Small intestine (tissue), 16 donors: Measurements from ENCODE around the gene KDM3A. TPM values are rescaled to one million over a fixed set of nuclear protein-coding genes. Genes with fewer than 3 reads are reported as not detected.

Source experiments
- DNase-seq, 2 donors: peaks; one replicate each; pipeline versions ENCODE4 v3.0.0 to v3.0.0-alpha.2; 2013
- FAIRE-seq: peaks from 2 replicates; lab custom pipeline; 2012; peaks lifted over from hg19 to GRCh38; lab: Jason Lieb, UNC
- H3K27ac ChIP-seq, 3 donors: one replicate each; pipeline ENCODE4 v1.5.1; 2013; ENCODE audit warnings: low read length in 2 of 3, mild to moderate bottlenecking in 2 of 3, control low read depth in 1 of 3, inconsistent platforms in 1 of 3, low read depth in 1 of 3, moderate library complexity in 1 of 3
- H3K27me3 ChIP-seq, 3 donors: one replicate each; pipeline ENCODE4 v1.6.1; 2013; ENCODE audit warnings: low read length in 3 of 3, inconsistent platforms in 1 of 3; ENCODE audit not compliant: control insufficient read depth in 3 of 3, insufficient read depth in 3 of 3
- H3K36me3 ChIP-seq, 3 donors: one replicate each; pipeline ENCODE4 v1.6.1; 2013; ENCODE audit warnings: low read length in 3 of 3, inconsistent platforms in 1 of 3, low read depth in 1 of 3, mild to moderate bottlenecking in 1 of 3, moderate library complexity in 1 of 3; ENCODE audit not compliant: control insufficient read depth in 3 of 3, insufficient read depth in 2 of 3
- H3K4me1 ChIP-seq, 3 donors: one replicate each; pipeline ENCODE4 v1.6.1; 2013; ENCODE audit warnings: low read length in 2 of 3, inconsistent platforms in 1 of 3, low read depth in 1 of 3, mild to moderate bottlenecking in 1 of 3, moderate library complexity in 1 of 3; ENCODE audit not compliant: control insufficient read depth in 3 of 3, insufficient read depth in 2 of 3
- H3K4me3 ChIP-seq, 3 donors: one replicate each; pipeline ENCODE4 v1.5.1; 2013; ENCODE audit warnings: low read length in 3 of 3, control low read depth in 1 of 3, inconsistent platforms in 1 of 3, low read depth in 1 of 3, mild to moderate bottlenecking in 1 of 3, moderate library complexity in 1 of 3
- H3K9me3 ChIP-seq, 2 donors: one replicate each; pipeline ENCODE4 v1.6.1; 2013; ENCODE audit warnings: low read depth in 1 of 2, low read length in 1 of 2; ENCODE audit not compliant: control insufficient read depth in 2 of 2, insufficient read depth in 1 of 2
- WGBS, 3 donors: extraction: QIAGEN DNeasy Blood & Tissue Kit; methylation state at CpG; one replicate each; pipeline ENCODE4 v1.1.7; 2013; 5-methylcytosine and 5-hydroxymethylcytosine counted together
- long read RNA-seq, 10 donors: transcript quantifications; one replicate each; lab custom pipeline, GENCODE V29; 2026
- polyA plus RNA-seq, 4 donors: library from polyadenylated mRNA; stranded (reverse) in 3 of 4; unstranded in 1 of 4; fragments of 200-250 nt in 3 of 4; fragments of 120-200 nt in 1 of 4; gene quantifications; one replicate each; pipeline versions ENCODE4 v1.2.1 to v1.2.3, GENCODE V29; 2013
- donor health status: healthy with polysubstance abuse.
- donor health status: control.
- donor health status: control.
- donor health status: Bipolar disorder and iron deficiency.
- donor health status: healthy.

KDM3A gene
- 10 to 100 TPM; 13.5 to 51.2 (median 35.7) TPM for polyA plus RNA-seq
- long read RNA-seq, donor 1: 0 reads
- long read RNA-seq, donor 2, full-length matches to known transcripts: 1 of 1 reads
- long read RNA-seq, donor 2, partial matches to known transcripts: 0 of 1 reads
- long read RNA-seq, donor 2, other reads (novel, unspliced or antisense): 0 of 1 reads
- long read RNA-seq, donor 3, partial matches to known transcripts: 12 of 14 reads
- long read RNA-seq, donor 3, other reads (novel, unspliced or antisense): 0 of 14 reads
- long read RNA-seq, donor 4: 0 reads
- long read RNA-seq, donor 5, partial matches to known transcripts: 0 of 1 reads
- long read RNA-seq, donor 5, other reads (novel, unspliced or antisense): 0 of 1 reads
- long read RNA-seq, donor 6, full-length matches to known transcripts: 1 of 9 reads
- long read RNA-seq, donor 6, partial matches to known transcripts: 8 of 9 reads
- long read RNA-seq, donor 6, other reads (novel, unspliced or antisense): 0 of 9 reads
- long read RNA-seq, donor 7: 0 reads
- long read RNA-seq, donor 8: 0 reads
- long read RNA-seq, donor 9: 0 reads
- long read RNA-seq, donor 10, full-length matches to known transcripts: 4 of 18 reads
- long read RNA-seq, donor 10, partial matches to known transcripts: 14 of 18 reads
- long read RNA-seq, donor 10, other reads (novel, unspliced or antisense): 0 of 18 reads

- Histone ChIP-seq H3K4me1 (peaks cover 0 to 14% (median 12%) of the 10 kb centered on the region in 3 donors), H3K4me3 (peak within 1 kb of the TSS; percentile 69 to 95 (median 88)), H3K36me3 (peaks cover 0 to 2% (median 0%) of the 10 kb centered on the region in 3 donors), H3K27ac (peak within 1 kb of the TSS; percentile 92 to 96 (median 94)), H3K9me3 (peaks cover 0 to 5% of the 10 kb centered on the region in 2 donors), H3K27me3 (no peaks in the 10 kb centered on the region)
- FAIRE-seq: peak; percentile 23
- DNase-seq: peak; percentile 100
- WGBS, 3 donors: 0% methylated on average over 50 to 51 of the region's 51 CpGs
These were observed at the start of gene KDM3A for GRCh38 chr2:86440631-86441391. Gene KDM3A, plus strand, starts transcription at chr2:86441371. Its CDS starts 677 bp downstream, at chr2:86442048.

GRCh38 chr2:86392873-86393518 lies 48.2 kb upstream of the KDM3A start:
- peak; percentile 28 to 78 for DNase-seq
- WGBS, 3 donors: 28 to 67% (median 52%) methylated on average over 6 of the region's 6 CpGs

GRCh38 chr2:86393521-86394491 lies 47.4 kb upstream of the KDM3A start:
- Histone ChIP-seq H3K4me1 (peaks cover 8 to 24% (median 9%) of the 10 kb centered on the region in 3 donors), H3K9me3 (no peaks in the 10 kb centered on the region), H3K27me3 (no peaks in the 10 kb centered on the region), H3K27ac (peak overlapping the region; percentile 72 to 75 (median 73)), H3K36me3 (no peaks in the 10 kb centered on the region), H3K4me3 (no peak overlapping the region)
- peak; percentile 82 to 94 for DNase-seq
- WGBS, 3 donors: 10 to 34% (median 12%) methylated on average over 1 of the region's 1 CpG
- no peak for FAIRE-seq

More at GRCh38 chr2:86392873-86393518, 48.2 kb upstream of the KDM3A start:
- no peaks in the 10 kb centered on the region for H3K36me3 ChIP-seq
- FAIRE-seq: no peak
- H3K27me3 ChIP-seq: no peaks in the 10 kb centered on the region
- peaks cover 7 to 24% (median 9%) of the 10 kb centered on the region in 3 donors for H3K4me1 ChIP-seq
- peak overlapping the region; percentile 63 to 73 (median 72) for H3K27ac ChIP-seq
- no peaks in the 10 kb centered on the region for H3K9me3 ChIP-seq
- H3K4me3 ChIP-seq: no peak overlapping the region

GRCh38 chr2:86396291-86396785 lies 44.8 kb upstream of the KDM3A start:
- no peak overlapping the region for H3K4me3 ChIP-seq

GRCh38 chr2:86397986-86398385 lies 43.2 kb upstream of the KDM3A start:
- Histone ChIP-seq H3K4me1 (peaks cover 3 to 18% (median 9%) of the 10 kb centered on the region in 3 donors), H3K27me3 (no peaks in the 10 kb centered on the region), H3K9me3 (peaks cover 0 to 12% of the 10 kb centered on the region in 2 donors), H3K4me3 (no peak overlapping the region), H3K36me3 (no peaks in the 10 kb centered on the region), H3K27ac (no peak overlapping the region)
- DNase-seq (no peak), FAIRE-seq (no peak)
- WGBS, 3 donors: 60 to 70% (median 66%) methylated on average over 6 of the region's 6 CpGs

More at GRCh38 chr2:86396291-86396785, 44.8 kb upstream of the KDM3A start:
- DNase-seq (peak; percentile 59 to 75), FAIRE-seq (no peak)
- H3K4me1 ChIP-seq: peaks cover 8 to 24% (median 9%) of the 10 kb centered on the region in 3 donors
- 57 to 73% (median 67%) methylated on average over 6 of the region's 6 CpGs for WGBS, 3 donors
- H3K27me3 ChIP-seq: no peaks in the 10 kb centered on the region
- no peaks in the 10 kb centered on the region for H3K36me3 ChIP-seq
- no peak overlapping the region for H3K27ac ChIP-seq
- peaks cover 0 to under 1% of the 10 kb centered on the region in 2 donors for H3K9me3 ChIP-seq

- no peak for FAIRE-seq
- Histone ChIP-seq H3K9me3 (peaks cover 0 to 12% of the 10 kb centered on the region in 2 donors), H3K27me3 (no peaks in the 10 kb centered on the region), H3K27ac (no peak overlapping the region), H3K4me1 (peaks cover 1 to 11% (median 3%) of the 10 kb centered on the region in 3 donors), H3K4me3 (no peak overlapping the region), H3K36me3 (no peaks in the 10 kb centered on the region)
- DNase-seq: no peak
- WGBS, 3 donors: 89 to 92% (median 92%) methylated on average over 7 of the region's 7 CpGs
These were observed 42.4 kb upstream of the KDM3A start for GRCh38 chr2:86398500-86399474.
